NCI-H2227 (cell line): Measurements from ENCODE around the gene FAM171A1.
"Not testable (repeated sequence)": the region's sequence is repeated elsewhere in the genome, so short reads cannot be mapped to it uniquely, and the experiment has no call there.

Source experiments
- DNase-seq: peaks from one replicate; lab custom pipeline; 2025; ENCODE audit not compliant: unreplicated experiment; lab: John Stamatoyannopoulos, UW

FAM171A1 gene

DNA sequence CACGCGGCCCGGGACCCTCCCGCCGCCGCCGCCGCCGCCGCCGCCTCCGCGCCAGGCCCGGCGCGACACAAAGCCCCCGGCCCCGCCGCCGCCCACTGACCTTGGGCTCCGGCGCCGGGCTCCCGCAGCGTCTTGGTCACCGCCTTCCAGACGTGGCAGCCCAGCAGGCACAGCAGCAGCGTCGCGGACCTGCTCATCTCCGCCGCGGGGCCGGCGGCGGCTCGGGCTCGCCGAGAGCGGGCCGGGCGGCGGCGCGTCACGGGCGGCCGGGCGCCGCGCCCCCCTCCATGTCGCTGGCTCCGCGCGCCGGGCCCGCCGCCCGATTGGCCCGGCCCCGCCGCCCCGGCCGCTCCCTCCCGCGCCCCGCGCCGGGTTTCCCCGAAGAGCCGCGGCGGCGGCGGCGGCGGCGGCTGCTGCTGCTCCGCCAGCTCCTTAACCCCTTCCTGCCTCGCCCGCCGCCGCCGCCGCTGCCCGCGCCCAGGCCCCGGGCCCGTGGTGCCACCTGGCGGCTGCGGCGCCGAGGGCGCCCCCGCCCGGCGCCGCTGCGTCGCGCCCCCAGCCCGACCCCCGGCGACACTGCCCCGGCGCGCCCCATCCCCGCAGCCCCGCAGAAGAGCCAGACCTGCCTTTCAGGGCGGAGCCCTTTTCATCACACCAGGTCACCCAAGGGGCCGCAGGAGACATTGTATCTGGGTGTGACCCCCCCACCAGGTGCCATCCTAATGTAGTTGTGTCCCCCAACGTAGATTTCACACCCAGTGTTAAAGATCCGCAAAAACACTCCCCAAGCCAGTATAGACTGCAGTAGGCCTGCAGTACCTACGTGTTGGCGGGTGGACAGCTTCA is at the start of gene FAM171A1:
Gene FAM171A1, minus strand, starts transcription at position 434 of the 846 bp plus-strand sequence. Its CDS starts 237 bp downstream, at position 197.
- peak; percentile 65 for DNase-seq

DNA sequence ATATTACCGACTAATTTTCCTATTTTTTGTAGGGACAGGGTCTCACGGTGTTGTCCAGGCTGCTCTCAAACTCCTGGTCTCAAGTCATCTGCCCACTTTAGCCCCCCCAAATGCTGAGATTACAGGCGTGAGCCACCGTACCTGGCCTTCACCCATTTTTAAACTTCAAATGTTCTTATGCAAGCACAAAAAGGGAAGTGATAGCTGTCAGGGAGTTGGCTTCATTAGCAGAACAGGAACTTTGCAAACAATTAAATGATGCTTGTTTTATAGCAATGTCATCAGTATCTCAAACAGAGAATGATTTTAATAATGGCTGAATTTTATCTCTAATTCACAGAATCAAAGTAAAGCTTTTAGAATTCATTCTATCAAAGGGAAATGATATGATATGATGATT is 49.8 kb upstream of the FAM171A1 start:
- DNase-seq = no peak

DNA sequence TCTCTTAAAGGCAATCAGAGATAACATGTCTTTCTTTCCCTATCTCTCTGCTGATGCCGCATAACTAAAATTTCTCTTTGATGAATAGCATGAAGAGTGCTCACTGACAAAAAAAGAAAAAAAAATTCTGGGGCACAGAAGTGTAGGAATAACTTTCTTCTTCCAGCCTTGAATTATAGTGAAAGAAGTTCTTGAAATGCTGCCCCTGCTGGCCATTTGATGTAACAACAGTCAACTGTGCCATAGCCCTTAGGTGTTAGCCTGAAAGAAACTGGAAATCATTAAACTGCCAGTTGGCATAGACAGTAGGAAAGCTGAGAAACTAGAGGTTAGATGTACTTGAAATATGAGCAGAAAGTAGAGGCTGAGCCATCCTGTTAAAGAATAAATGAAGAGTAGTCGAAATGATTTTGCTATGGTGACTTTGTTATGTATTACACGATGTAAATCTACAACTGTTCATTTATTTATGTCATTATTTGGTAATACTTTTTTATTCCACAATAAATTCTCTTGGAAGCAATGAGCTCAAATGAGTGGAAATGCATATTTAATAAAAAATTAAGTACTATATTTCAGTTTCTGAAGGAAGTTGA is 48.3 kb upstream of the FAM171A1 start:
- peak; percentile 47 for DNase-seq

DNA sequence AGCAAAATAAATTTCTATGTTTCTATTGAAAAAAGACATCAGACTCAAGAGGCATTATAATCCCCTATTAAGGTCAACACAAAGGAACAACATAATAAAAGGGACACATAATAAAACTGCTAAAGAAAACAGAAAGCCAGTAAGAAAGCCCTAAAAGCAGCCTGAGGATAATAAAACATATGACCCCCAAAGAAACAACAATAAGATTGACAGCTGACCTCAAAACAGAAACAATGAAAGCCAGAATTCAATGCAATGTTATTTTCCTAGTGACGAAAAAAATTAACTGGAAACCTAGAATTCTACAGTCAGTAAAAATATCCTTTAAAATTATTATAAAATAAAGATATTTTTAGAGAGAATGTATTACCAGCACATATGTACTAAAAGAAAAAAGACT is 44.9 kb upstream of the FAM171A1 start:
- DNase-seq = no peak

DNA sequence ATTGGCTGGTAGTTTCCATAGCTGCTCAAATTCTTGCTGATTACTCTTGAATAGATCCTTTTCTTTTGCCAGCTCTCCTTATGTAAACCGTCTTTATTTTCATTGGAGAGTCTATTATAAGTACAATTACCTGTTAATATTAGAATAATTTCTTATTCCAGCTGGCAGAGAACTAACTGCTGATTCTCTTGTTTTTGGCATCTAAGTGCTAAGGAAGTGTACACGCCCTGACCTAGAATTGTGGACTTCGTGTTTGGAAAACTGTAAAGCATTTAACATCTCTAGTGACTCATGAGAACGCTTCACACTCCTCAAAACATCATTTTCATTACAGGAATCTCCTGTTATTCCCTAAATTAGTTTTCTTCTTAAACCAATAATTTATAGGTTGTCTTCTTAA is 39.9 kb upstream of the FAM171A1 start:
- DNase-seq = no peak

DNA sequence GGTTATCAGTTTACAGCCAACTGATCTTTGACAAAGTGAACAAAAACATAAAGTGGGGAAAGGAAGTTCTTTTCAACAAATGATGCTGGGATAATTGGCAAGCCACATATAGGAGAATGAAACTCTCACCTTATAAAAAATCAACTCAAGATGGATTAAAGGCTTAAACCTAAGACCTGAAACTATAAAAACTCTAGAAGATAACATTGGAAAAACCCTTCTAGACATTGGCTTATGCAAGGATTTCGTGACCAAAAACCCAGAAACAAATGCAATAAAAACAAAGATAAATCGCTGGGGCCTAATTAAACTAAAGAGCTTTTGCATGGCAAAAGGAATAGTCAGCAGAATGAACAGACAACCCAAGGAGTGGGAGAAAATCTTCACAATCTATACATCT is 38.3 kb upstream of the FAM171A1 start:
- not testable (repeated sequence) for DNase-seq

DNA sequence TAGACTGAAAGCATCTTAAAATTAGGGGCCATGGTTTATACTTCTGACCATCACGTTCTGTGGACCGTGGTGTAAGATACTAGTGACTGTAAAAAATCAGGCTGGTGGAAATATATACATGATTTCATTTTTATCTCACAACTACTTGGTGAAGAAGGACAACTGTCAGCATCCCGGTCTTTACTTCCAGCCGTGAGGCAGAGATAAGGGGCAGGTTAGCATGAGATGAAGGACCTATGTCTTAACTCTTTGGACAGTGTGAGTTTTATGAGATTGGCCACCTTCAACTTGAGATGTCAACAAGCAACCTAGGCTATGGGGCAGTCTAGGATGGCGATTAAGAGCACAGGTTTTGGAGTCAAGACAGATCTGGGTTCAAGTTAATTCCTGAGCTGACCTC is 37.5 kb upstream of the FAM171A1 start:
- DNase-seq = no peak

DNA sequence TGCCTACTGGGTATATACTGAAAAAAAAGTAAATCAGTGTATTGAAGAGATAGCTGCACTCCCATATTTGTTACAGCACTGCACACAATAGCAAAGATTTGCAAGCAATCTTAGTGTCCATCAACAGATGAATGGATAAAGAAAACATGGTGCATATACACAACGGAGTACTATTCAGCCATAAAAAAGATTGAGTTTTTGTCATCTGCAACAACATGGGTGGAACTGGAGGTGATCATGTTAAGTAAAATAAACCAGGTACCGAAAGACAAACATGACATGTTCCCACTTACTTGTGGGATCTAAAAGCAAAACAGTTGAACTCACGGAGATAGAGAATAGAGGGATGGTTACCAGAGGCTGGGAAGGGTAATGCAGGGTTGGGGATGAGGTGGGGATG is 34.2 kb upstream of the FAM171A1 start:
- DNase-seq = no peak

DNA sequence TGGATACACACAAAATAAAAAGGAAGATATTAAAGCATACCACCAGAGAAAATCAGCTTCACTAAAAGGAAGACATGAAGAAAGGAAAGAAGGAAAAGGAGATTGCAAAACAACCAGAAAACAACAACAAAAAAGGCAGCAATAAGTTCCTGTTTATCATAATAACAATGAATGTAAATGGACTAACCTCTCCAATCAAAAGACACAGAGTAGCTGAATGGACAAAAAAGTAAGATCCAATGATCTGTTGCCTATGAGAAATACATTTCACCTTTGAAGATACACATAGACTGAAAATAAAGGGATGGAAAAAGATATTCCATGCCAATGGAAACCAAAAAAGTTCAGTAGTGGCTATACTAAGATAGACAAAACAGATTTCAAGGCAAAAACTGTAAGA is 30.3 kb upstream of the FAM171A1 start:
- no peak for DNase-seq

DNA sequence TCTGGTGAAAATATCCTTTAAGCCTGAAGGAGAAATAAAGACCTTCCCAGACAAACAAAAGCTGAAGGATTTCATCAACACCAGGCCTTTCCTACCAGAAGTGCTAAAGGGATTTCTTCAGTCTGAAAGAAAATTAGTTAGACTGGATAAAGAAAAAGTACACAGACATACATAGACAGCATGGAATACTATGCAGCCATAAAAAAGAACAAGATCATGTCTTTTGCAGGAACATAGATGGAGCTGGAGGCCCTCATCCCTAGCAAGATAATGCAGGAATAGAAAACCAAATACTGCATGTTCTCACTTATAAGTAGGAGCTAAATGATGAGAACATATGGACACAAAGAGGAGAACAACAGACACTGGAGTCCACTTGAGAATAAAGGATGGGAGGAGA is 29.4 kb upstream of the FAM171A1 start:
- DNase-seq = not testable (repeated sequence)

DNA sequence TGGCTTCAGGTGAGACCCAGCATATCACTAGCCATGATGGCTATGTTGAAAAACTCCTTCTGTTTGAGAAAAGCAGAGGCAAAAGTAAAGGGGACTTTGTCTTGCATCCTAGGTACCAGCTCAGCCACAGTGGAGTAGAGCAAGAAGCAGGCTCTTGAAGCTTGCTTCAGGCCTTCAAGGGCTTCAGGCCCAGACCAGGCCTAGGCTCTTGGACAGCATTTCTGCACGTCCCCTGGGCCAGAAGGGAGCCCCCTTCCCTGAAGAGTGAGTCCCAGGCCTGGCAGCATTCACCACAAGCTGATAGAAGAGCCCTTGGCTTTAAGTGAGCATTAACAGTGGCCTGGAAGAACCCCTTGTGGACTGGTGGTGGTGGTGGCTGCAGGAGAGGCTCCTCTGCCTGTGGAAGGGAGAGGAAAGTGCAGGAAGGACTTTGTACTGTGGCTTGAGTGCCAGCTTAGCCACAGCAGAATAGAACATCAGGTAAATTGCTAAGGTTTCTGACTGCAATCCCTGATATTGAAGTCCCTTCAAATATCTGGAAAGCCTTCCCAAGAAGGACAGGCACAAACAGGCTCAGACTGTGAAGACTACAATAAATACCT is 28.1 kb upstream of the FAM171A1 start:
- DNase-seq = no peak

DNA sequence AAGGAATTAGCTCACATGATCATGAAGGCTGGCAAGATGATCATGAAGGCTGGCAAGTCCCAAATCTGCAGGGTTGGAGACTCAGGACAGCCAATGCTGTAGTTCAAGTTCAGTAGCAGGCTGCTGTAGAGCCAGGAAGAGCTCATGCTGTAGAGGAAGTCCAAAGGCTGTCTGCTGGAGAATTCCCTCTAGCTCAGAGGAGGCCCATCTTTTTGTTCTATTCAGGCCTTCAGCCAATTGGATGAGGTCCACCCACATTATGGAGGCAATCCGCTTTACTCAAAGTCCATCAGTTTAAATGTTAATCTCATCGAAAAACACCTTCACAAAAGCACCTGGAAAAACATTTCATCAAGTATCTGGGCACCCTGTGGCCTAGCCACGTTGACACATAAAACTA is 24.8 kb upstream of the FAM171A1 start:
- DNase-seq = no peak

DNA sequence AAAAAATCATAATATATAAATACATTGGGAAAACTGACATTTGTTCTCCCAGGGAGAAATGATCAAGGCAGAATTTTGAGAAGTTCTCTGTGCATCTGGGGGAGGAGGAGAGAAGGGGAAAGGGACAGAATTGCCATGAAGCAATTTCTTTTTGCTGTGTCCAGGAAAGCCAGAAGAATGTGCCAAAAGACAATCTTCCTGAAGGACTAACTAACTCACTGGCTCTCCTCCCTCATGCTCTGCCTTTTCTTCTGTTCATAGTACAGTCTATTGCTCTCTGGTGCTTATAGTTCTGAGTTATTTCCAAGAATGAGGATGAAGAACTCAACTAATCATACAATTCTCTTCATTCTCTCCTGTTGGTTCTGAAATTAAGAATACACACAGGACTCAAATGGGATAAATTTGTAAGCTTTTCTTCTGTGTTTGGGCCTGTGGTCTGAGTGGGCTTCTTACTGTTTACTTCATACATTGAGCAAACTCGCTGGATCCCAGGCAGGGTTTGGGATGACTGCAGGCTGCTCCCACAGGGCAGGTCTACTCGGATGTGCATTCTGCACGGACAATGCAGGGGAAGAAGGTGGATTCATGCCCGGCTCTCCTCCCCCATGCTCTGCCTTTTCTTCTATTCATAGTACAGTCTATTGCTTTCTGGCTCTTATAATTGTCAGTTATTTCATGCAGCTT is 22.2 kb upstream of the FAM171A1 start:
- DNase-seq = no peak

DNA sequence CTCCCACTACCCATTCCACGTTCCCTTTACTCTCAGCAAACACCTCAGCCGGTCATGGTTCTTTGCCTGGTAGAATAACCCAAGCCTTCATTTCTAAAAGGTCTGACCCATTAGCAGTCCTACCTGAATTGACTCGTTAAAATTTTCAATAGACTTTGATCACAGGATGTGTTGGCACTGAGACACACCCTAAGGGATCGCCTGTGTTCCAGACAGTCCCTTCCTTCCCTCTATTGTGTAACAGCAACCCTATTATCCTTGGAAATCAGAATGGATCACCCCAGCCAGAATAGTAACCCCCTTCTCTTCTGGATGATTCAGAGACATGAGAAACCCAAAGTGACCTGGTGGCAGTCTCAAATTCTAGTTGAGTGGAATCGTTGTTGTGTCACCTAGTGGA is 20.4 kb upstream of the FAM171A1 start:
- DNase-seq = no peak

DNA sequence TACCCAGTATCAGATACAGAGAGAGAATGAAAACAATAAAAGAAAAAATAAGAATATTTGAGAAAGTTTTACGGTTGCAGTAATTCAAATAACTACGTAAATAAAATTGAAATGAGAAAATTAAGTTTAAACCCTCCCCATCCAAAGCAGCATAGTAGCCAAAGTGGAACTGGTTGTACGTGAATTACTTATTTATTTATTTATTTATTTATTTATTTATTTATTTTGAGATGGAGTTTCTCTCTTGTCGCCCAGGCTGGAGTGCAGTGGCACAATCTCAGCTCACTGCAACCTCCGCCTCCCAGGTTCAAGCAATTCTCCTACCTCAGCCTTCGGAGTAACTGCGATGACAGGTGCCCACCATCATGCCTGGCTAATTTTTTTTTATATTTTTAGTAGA is 17.1 kb upstream of the FAM171A1 start:
- not testable (repeated sequence) for DNase-seq

DNA sequence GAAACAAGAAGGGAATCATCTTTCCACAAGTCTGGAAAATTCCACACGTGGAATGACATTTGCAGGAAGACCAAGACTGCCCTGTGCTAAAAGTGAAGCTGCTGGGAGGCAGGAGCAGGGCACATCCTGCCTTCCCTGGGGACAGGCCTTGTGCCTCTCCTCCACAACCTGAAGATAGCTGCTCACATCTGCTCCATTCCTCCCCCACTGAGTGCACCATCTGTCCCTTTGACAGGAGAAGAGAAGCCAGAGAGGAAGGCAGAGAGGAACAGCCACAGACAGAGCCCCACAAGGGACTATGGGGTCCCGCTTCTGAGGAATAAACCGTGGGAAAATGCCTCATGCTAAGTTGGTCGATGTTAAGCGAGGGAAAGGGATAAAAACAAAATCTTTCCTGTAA is 15.9 kb upstream of the FAM171A1 start:
- no peak for DNase-seq

DNA sequence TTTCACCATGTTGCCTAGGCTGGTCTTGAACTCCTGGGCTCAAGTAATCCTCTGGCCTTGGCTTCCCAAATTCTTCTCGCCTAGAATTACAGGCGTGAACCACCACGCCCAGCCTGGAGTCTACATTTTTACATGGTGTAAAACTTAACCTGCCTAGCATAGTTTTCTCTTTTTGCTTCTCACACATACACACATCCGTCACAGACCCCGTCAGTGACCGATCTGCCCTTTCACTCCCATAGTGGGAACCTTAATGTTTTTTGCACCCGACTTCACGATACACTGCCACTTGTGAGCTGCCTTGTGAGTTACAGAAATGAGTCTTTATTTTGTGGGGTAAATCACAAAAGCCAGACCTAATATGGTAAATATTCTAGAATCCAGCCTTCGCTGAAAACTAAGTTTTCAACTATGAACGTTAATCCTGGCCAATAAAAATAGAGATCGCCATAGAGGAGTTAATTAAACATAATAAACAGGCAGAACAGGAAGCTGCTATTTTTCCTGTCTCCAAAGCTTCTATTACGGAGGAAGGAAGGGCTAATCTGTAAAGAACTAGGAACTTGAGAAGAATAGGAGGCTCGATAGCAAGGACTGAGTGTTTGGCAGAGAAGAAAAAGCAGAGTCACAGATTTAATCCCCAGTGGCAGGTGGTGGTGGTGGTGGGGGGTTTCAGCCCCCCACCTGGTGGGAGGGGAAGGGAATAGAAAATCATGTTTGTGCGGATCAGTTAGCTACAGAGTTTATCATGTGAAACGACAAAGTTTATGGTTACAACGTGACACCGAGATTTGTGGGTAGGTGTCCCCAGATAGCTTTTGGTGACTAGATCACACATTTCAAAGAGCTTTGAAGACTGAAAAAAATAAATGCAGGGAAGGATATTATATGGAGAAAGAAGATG is 14.7 kb upstream of the FAM171A1 start:
- DNase-seq = no peak

DNA sequence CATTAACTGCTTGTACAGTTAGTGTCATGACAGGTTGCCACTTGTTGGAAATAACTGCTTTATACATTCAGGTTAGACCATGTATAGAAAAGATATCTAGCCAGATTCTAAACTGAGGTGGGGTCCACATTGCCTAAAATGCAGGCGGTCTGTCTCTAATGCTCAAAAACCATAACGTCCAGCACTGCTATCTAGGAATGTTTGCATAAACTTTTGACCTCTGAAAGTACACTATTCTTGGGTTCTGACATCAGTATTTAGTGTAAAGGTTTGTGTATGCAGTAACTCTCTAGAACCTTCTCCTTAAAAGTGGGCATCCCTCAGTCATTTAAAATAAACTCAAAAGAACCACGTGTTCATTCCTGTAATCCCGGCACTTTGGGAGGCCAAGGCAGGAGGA is 10.3 kb upstream of the FAM171A1 start:
- DNase-seq = no peak

DNA sequence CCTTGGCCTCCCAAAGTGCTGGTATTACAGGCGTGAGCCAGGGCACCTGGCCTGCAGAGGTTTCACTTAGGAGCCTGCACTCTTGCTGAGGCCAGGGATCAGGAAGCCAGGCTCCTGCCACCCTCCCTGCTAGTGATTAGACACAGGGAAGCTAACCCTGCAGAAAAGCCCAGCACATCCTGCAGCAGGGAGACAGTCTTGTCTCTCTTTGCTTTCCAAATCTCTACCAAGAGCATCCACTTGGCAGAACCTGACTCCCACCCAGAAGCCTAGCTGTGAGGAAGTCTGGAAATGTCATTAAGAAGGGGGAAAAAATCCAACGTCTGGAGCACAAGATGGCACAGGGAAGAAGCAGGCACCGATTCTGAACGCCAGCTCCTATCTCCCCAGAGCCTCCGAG is 8.0 kb upstream of the FAM171A1 start:
- DNase-seq = no peak

DNA sequence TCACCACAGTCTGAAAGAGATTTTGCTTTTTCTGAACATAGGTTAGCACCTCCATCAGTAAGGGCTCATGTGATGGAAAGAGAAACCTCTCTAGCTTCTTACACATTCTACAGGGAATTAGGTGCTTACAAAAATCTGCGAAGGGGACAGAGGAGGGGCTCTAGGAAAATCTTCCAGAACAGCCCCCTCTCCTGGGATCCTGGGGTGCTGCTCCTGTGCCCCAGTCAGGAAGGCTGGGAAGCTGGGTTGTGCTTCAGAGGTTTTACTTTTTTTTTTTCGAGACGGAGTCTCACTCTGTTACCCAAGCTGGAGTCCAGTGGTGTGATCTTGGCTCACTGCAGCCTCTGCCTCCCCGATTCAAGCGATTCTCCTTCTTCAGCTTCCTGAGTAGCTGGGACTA is 7.5 kb upstream of the FAM171A1 start:
- no peak for DNase-seq

DNA sequence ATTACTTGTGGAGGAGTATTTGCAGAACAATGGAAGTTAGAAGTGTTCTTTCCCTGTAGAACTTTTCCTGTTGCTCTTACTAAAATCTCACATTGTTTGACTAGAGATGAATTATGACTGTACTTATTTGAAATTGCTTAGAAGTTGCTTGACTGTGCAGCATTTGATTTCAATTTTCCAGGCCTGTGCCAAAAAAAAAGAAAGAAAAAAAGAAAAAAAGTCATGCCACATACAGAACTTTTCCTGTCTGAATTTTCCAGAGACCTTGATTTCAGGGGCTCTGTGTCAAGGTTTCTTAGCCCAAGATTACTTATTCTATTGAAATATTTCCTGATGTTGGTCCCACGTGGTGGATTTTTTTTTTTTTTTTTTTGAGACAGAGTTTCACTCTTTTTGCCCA is 3.5 kb upstream of the FAM171A1 start:
- DNase-seq = no peak
